Vagina (tissue), 2 donors: ENCODE data around the gene TCF25. TPM values are rescaled to one million over a fixed set of nuclear protein-coding genes. Genes with fewer than 3 reads are reported as not detected.

Experiments
- DNase-seq, 2 donors: peaks; one replicate each; pipeline ENCODE4 v3.0.0-alpha.2; 2017; ENCODE audit errors: extremely low spot score in 2 of 2
- H3K27ac ChIP-seq: fragments of 200-600 bp; sonication (generic); one replicate; pipeline ENCODE4 v1.5.1; 2019
- H3K27me3 ChIP-seq: fragments of 200-600 bp; sonication (generic); one replicate; pipeline ENCODE4 v1.5.1; 2019
- H3K36me3 ChIP-seq, 2 donors: fragments of 200-600 bp; sonication (generic); one replicate each; pipeline ENCODE4 v1.5.1; 2017 to 2019
- H3K4me1 ChIP-seq: fragments of 200-600 bp; sonication (generic); one replicate; pipeline ENCODE4 v1.5.1; 2019
- H3K4me3 ChIP-seq, 2 donors: fragments of 200-600 bp; sonication (generic); 1 replicate in 1 of 2; 2 replicates in 1 of 2; pipeline ENCODE4 v1.5.1; 2016 to 2019
- H3K9me3 ChIP-seq: fragments of 200-600 bp; sonication (generic); one replicate; pipeline ENCODE4 v1.5.1; 2019
- POLR2A ChIP-seq, 2 donors: fragments of 450-650 bp; IDR thresholded peaks; one replicate each; pipeline ENCODE4 v1.6.1; 2017; ENCODE audit warnings: antibody characterized with exemption in 2 of 2, mild to moderate bottlenecking in 2 of 2, moderate library complexity in 2 of 2
- POLR2AphosphoS5 ChIP-seq, 2 donors: sonication (generic); formaldehyde crosslinking; IDR thresholded peaks; one replicate each; pipeline ENCODE4 v1.9.0; 2017; ENCODE audit warnings: antibody characterized with exemption in 2 of 2, mild to moderate bottlenecking in 2 of 2, low read depth in 1 of 2; ENCODE audit not compliant: insufficient read depth in 1 of 2
- intact Hi-C: fragments of 100-400 bp; cut with DNase I; formaldehyde crosslinking; loops from one replicate; pipeline ENCODE4 v1.15.1; 2023
- total RNA-seq: library from RNA; depleted of rRNA; stranded (reverse); fragments of >200 nt; gene quantifications from one replicate; pipeline ENCODE4 v1.2.3, GENCODE V29; 2016
- TF ChIP-seq, protein P1 (sequence below), 3 experiments: fragments of 450-650 bp in 2 of 3; fragments of 200-600 bp in 1 of 3; sonication (generic) in 1 of 3; IDR thresholded peaks; one replicate each; pipeline ENCODE4 v1.5.1; 2017 to 2019; ENCODE audit warnings: antibody characterized with exemption in 3 of 3, mild to moderate bottlenecking in 2 of 3, moderate library complexity in 2 of 3

TCF25 gene
- total RNA-seq, 1 donor from 2014 or later: 132 TPM

DNA sequence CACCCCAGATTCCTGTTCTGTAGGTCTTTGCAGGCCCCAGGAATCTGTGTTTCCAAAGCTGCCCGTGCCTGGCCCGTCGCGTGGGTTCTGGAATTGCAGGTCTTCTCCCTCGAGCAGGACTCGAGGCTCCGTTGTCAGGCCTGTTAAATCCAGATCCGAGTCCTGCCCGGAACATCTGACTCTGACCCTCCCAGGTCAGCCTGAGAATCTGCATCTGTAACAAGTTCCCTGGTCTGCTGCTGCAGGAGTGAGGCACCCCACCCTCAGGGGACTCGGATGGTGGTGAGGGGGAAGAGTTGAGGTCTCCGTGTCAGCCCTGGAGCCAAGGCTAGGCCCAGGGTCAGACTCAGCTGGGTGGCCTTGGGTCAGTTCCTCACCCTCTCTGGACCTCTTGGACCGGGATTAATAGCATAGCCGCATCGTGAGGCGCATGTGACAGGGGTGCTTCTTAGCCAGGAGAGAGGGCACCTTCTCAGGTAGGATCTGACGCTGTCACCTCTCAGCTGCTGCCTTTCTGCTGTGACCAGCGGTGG, 36.3 kb upstream of the TCF25 start:
- Histone ChIP-seq H3K4me1 (peaks cover 8% of the 10 kb centered on the region), H3K27me3 (no peaks in the 10 kb centered on the region), H3K9me3 (no peaks in the 10 kb centered on the region), H3K36me3 (no peaks in the 10 kb centered on the region), H3K27ac (no peak overlapping the region), H3K4me3 (no peak overlapping the region)
- DNase-seq: no peak
- intact Hi-C loops: no loop called here
- TF ChIP-seq, protein P1, sequence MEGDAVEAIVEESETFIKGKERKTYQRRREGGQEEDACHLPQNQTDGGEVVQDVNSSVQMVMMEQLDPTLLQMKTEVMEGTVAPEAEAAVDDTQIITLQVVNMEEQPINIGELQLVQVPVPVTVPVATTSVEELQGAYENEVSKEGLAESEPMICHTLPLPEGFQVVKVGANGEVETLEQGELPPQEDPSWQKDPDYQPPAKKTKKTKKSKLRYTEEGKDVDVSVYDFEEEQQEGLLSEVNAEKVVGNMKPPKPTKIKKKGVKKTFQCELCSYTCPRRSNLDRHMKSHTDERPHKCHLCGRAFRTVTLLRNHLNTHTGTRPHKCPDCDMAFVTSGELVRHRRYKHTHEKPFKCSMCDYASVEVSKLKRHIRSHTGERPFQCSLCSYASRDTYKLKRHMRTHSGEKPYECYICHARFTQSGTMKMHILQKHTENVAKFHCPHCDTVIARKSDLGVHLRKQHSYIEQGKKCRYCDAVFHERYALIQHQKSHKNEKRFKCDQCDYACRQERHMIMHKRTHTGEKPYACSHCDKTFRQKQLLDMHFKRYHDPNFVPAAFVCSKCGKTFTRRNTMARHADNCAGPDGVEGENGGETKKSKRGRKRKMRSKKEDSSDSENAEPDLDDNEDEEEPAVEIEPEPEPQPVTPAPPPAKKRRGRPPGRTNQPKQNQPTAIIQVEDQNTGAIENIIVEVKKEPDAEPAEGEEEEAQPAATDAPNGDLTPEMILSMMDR (IDR thresholded peaks at IDR 0.05): no peak
- no peak for TF ChIP-seq POLR2AphosphoS5 (IDR thresholded peaks at IDR 0.05; ENCODE audit: insufficient read depth in 1 of 2, low read depth in 1 of 2)
- TF ChIP-seq POLR2A (IDR thresholded peaks at IDR 0.05): no peak

DNA sequence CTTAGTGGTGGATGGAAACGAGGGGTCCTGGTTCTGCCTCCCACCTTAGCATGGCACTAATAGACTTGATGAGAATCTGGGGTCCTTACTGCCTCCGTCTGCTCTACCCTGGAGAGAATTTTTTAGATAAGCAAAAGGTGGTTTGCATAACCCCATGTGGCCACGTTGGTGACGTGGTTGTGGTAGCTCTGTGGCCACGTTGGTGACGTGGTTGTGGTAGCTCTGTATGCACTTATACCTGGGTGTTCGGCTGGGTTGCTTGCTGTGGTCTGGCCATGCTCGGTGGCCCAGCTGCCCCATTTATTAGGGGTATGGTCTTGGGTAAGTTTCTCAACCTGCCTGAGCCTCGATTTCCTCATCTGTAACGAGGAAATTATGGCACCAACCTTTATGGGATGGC, 32.1 kb upstream of the TCF25 start:
- Histone ChIP-seq H3K4me1 (peaks cover 8% of the 10 kb centered on the region), H3K27me3 (no peaks in the 10 kb centered on the region), H3K27ac (no peak overlapping the region), H3K4me3 (no peak overlapping the region), H3K36me3 (no peaks in the 10 kb centered on the region), H3K9me3 (no peaks in the 10 kb centered on the region)
- no peak for TF ChIP-seq POLR2A (IDR thresholded peaks at IDR 0.05)
- TF ChIP-seq POLR2AphosphoS5 (IDR thresholded peaks at IDR 0.05; ENCODE audit: insufficient read depth in 1 of 2, low read depth in 1 of 2): no peak
- TF ChIP-seq, protein P1 (IDR thresholded peaks at IDR 0.05): no peak
- DNase-seq: no peak
- intact Hi-C loops: no loop called here

DNA sequence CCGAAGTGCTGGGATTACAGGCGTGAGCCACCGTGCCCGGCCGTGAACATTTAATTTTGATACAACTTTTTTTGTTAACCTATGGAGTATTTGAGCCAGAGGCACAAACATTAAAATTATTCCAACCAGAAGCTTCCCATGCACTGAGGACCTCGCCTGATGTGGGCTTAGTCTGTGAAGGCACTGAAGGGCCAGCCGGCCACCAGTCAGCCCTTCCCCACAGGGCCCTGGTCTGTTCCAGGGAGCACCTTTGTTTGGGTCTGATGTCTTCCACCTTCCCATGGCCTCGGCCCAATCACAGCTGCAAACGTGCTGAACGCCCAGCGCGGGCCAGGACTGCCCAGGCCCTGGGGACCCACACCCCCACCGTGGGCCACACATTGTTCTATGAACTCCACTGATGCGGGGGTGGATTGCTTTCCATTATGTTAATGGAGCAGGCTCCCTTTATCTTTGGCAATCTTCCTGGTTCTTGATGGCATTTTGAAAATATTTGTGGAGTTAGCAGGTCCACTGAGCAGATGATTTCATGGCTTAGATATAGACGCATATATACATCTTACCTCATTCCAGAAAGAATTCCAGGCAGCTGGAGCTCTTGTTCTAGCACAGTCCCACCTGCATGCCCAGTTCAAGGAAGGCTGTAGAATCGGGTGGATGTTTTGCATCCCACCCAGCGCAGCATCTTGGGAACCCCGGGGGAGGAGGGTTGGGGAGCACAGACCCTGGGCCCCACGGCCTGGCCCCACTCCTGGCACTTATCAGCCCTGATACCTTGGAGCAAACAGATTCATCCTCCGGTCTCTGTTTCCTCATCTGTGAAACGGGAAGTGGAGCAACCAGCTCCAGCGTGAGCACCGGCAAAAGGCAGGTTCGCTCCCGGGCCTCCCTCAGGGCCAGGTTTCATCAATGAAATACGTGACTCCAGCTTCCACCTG, 30.7 kb upstream of the TCF25 start:
- H3K4me1 ChIP-seq: peaks cover 2% of the 10 kb centered on the region
- no peak for DNase-seq
- H3K27ac ChIP-seq: no peak overlapping the region
- no peaks in the 10 kb centered on the region for H3K9me3 ChIP-seq
- no peaks in the 10 kb centered on the region for H3K27me3 ChIP-seq
- TF ChIP-seq POLR2AphosphoS5 (IDR thresholded peaks at IDR 0.05; ENCODE audit: insufficient read depth in 1 of 2, low read depth in 1 of 2): no peak
- TF ChIP-seq POLR2A (IDR thresholded peaks at IDR 0.05): no peak
- TF ChIP-seq, protein P1 (IDR thresholded peaks at IDR 0.05): no peak
- H3K4me3 ChIP-seq: no peak overlapping the region
- intact Hi-C loops: no loop called here
- no peaks in the 10 kb centered on the region for H3K36me3 ChIP-seq

DNA sequence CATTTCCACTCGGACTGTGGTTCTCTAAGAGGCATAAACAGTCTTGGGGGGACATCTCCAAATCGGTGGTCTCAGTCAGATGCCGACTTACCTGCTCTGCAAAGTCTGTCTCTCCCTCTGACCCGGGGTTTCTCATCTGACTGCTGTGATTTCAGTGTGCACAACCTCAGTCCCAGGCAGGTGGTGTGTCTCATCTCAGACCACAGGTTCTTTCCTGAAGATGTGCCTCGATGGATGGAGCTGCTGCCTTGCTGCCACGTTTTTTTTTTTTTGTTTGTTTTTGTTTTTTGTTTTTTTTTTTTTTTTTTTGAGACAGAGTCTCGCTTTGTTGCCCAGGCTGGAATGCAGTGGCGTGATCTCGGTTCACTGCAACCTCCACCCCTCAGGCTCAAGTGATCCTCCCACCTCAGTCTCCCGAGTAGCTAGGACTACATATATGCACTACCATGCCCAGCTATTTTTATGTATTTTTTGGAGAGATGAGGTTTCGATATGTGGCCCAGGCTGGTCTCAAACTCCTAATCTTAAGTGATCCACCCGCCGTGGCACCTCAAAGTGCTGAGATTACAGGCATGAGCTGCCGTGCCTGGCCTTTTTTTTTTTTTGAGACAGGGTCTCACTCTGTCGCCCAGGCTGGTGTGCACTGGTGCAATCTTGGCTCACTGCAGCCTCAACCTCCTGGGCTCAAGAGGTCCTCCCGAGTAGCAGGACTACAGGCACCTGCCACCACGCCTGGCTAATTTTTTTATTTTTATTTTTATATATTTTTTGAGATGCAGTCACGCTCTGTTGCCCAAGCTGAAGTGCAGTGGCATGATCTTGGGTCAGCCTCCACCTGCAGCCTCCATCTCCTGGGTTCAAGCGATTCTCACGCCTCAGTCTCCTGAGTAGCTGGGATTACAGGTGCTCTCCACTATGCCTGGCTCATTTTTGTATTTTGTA, 29.7 kb upstream of the TCF25 start:
- no peaks in the 10 kb centered on the region for H3K4me1 ChIP-seq
- H3K36me3 ChIP-seq: no peaks in the 10 kb centered on the region
- no peak for TF ChIP-seq POLR2A (IDR thresholded peaks at IDR 0.05)
- TF ChIP-seq POLR2AphosphoS5 (IDR thresholded peaks at IDR 0.05; ENCODE audit: insufficient read depth in 1 of 2, low read depth in 1 of 2): no peak
- TF ChIP-seq, protein P1 (IDR thresholded peaks at IDR 0.05): no peak
- H3K9me3 ChIP-seq: no peaks in the 10 kb centered on the region
- H3K27ac ChIP-seq: no peak overlapping the region
- DNase-seq: no peak
- H3K4me3 ChIP-seq: no peak overlapping the region
- H3K27me3 ChIP-seq: no peaks in the 10 kb centered on the region
- intact Hi-C loops: no loop called here
